DND-41 (cell line): Measurements from ENCODE around the gene NUP153.

Experiments
- ATAC-seq: fragments of 200-7000 bp; cut with Tn5 transposase; 3 replicates; pipeline ENCODE4 v1.9.1; 2021; ENCODE audit warnings: low read depth; ENCODE audit not compliant: insufficient read depth
- DNase-seq: peaks from one replicate; pipeline ENCODE4 v3.0.0-alpha.2; 2020
- H2AFZ ChIP-seq: 2 replicates; pipeline ENCODE4 v1.6.0; 2012; ENCODE audit warnings: low read depth, low read length
- H3K27ac ChIP-seq: 2 replicates; pipeline ENCODE4 v1.5.1; 2012; ENCODE audit warnings: low read length, inconsistent platforms
- H3K27me3 ChIP-seq: fragments of 200-600 bp; sonication (generic); 2 replicates; pipeline ENCODE4 v1.6.0; 2012; ENCODE audit warnings: low read length, mild to moderate bottlenecking, inconsistent platforms; ENCODE audit not compliant: insufficient read depth, poor library complexity
- H3K36me3 ChIP-seq: 2 replicates; pipeline ENCODE4 v1.5.1; 2012; ENCODE audit warnings: low read length, inconsistent platforms; ENCODE audit not compliant: insufficient read depth
- H3K4me1 ChIP-seq: 2 replicates; pipeline ENCODE4 v1.5.1; 2012; ENCODE audit warnings: mild to moderate bottlenecking, low read length; ENCODE audit not compliant: insufficient read depth
- H3K4me2 ChIP-seq: 2 replicates; pipeline ENCODE4 v1.6.0; 2012; ENCODE audit warnings: mild to moderate bottlenecking, moderate library complexity, low read length, inconsistent platforms; ENCODE audit not compliant: insufficient read depth
- H3K4me3 ChIP-seq, 2 experiments: fragments of 200-600 bp in 1 of 2; shearing (Covaris generic) in 1 of 2; 2 replicates each; pipeline ENCODE4 v1.5.1; 2012 to 2016; ENCODE audit warnings: inconsistent platforms in 2 of 2, low read length in 2 of 2, mild to moderate bottlenecking in 2 of 2, low read depth in 1 of 2, moderate library complexity in 1 of 2
- H3K79me2 ChIP-seq: 2 replicates; pipeline ENCODE4 v1.6.0; 2012; ENCODE audit warnings: low read length, inconsistent platforms; ENCODE audit not compliant: insufficient read depth
- H3K9ac ChIP-seq: 2 replicates; pipeline ENCODE4 v1.6.0; 2012; ENCODE audit warnings: low read depth, mild to moderate bottlenecking, inconsistent platforms, low read length, moderate library complexity
- H3K9me3 ChIP-seq: 2 replicates; pipeline ENCODE4 v1.5.1; 2012; ENCODE audit warnings: low read length, moderate library complexity, mild to moderate bottlenecking, inconsistent platforms; ENCODE audit not compliant: insufficient read depth, severe bottlenecking
- H4K20me1 ChIP-seq: 2 replicates; pipeline ENCODE4 v1.6.0; 2012; ENCODE audit warnings: low read length; ENCODE audit not compliant: insufficient read depth
- CTCF ChIP-seq: IDR thresholded peaks from 2 replicates; pipeline ENCODE4 v1.5.1; 2012; ENCODE audit warnings: borderline replicate concordance, low read length, moderate library complexity, mild to moderate bottlenecking; ENCODE audit not compliant: poor library complexity, severe bottlenecking; ENCODE audit errors: extremely low read depth
- EZH2 ChIP-seq: IDR thresholded peaks from 3 replicates; pipeline ENCODE4 v1.6.1; 2012; ENCODE audit warnings: borderline replicate concordance, low read depth, mild to moderate bottlenecking, moderate library complexity, low read length, inconsistent platforms; ENCODE audit not compliant: severe bottlenecking

NUP153 gene

GRCh38 chr6:17716221-17716620, 9.5 kb upstream of the NUP153 start:
- Histone ChIP-seq H3K27ac (no peak overlapping the region), H3K79me2 (no peaks in the 10 kb centered on the region), H4K20me1 (no peaks in the 10 kb centered on the region), H3K27me3 (no peaks in the 10 kb centered on the region), H3K36me3 (no peaks in the 10 kb centered on the region), H3K9me3 (no peaks in the 10 kb centered on the region), H2AFZ (no peak overlapping the region), H3K9ac (no peak overlapping the region), H3K4me2 (no peak overlapping the region), H3K4me3 (no peak overlapping the region), H3K4me1 (no peaks in the 10 kb centered on the region)
- DNase-seq (no peak), ATAC-seq (no peak)
- TF ChIP-seq EZH2, result no peak
- no peak for TF ChIP-seq CTCF

DNA sequence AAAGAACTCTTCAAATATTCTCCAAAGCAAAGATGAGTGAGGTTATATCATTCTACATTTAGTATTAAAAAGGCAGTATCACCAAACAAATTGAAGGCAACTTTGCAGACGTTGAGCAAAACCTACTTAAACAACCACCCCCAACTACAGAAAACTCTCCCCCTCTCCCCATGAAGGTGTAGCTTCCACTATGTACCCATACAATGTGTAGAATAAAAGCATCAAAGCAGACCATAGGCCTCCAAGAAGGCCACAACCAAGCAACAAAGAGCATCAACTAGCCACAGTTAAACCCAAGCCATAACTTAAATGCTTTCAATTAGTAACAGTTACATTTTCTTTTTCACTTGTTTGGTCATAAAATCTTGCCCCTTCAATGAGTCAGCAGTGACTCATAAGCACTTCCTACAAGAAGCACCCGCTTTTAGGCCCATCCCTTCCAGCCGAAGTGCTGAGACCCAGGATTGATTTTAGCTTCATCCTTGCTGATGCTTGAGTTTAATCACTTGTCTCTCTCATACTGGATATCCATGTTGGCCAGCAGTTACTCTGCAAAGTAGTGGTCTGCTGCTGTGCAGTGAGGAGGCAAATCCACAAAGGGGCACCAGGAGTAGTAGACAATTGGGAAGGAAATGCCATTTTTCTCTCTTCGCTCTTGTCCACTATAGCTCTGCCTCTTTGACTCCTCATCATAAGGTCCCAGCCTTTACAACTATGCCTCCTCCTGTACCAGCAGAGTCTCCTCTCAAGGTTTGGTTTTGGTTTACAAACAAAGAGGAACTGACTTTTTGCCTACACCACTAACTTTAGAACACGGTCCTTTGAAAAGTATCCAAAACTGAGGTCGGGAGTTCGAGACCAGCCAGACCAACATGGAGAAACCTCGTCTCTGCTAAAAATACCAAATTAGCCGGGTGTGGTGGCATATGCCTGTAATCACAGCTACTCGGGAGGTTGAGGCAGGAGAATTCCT, 8.4 kb upstream of the NUP153 start:
- Histone ChIP-seq H3K4me2 (no peak overlapping the region), H3K4me1 (no peaks in the 10 kb centered on the region), H3K79me2 (no peaks in the 10 kb centered on the region), H3K36me3 (no peaks in the 10 kb centered on the region), H3K9ac (no peak overlapping the region), H2AFZ (no peak overlapping the region), H3K4me3 (no peak overlapping the region), H3K27me3 (no peaks in the 10 kb centered on the region), H3K9me3 (no peaks in the 10 kb centered on the region), H3K27ac (no peak overlapping the region), H4K20me1 (no peaks in the 10 kb centered on the region)
- ATAC-seq, result peak; percentile 14; the same call in 1 of the 3 replicates
- TF ChIP-seq CTCF (no peak), EZH2 (no peak)
- no peak for DNase-seq

DNA sequence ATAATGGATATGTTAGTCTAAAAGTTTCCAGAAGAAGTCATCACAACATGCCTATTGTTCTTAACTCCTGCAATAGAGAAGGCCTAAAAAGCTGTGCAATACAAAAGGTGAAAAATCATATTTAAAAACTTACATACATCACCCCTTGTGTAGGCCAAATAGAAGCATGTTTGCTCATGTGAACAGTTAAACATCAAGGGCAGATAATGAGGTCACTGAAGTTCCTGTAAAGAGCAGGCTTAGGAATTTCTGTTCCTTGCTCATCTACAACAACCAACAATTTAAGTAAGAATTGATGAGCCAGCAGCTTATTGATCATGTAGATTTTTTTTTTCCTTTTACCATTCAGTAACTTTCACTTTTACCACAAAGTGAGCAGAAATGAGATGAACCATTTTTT, 7.5 kb upstream of the NUP153 start:
- no peak overlapping the region for H3K4me2 ChIP-seq

More for the DNA sequence above, 7.5 kb upstream of the NUP153 start:
- Histone ChIP-seq H3K36me3 (no peaks in the 10 kb centered on the region), H2AFZ (no peak overlapping the region), H3K4me3 (no peak overlapping the region), H3K4me1 (no peaks in the 10 kb centered on the region), H4K20me1 (no peaks in the 10 kb centered on the region), H3K79me2 (no peaks in the 10 kb centered on the region), H3K27ac (no peak overlapping the region), H3K9ac (no peak overlapping the region), H3K9me3 (no peaks in the 10 kb centered on the region), H3K27me3 (no peaks in the 10 kb centered on the region)
- DNase-seq, result no peak
- no peak for ATAC-seq
- TF ChIP-seq CTCF (no peak), EZH2 (no peak)
